NCI-H82 (cell line): ENCODE results near the gene ATP6AP2.

Experiments
- DNase-seq: peaks from one replicate; lab custom pipeline; 2025; lab: John Stamatoyannopoulos, UW

Gene ATP6AP2

DNA sequence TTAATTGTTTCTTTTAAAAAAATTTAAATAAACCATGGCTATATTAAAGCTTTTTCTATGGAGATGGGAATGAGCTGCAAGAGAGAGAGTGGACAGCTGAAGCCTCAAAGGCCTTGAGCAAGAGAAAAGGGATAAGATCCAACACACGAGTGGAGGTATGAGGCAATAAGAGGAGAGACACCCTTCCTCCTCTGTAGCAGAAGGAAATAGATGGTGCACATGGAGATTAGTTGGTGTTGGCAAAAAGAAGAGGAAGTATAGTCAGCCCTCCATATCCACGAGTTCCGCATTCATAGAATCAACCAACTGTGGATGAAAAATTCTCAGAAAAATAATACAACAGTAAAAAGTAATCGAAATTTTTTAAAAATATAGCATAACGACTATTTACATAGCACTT, 63.4 kb downstream of the ATP6AP2 start:
- no peak for DNase-seq

GRCh38 chrX:40644821-40645358, 64.1 kb downstream of the ATP6AP2 start:
- DNase-seq = no peak

GRCh38 chrX:40646489-40647306, 65.9 kb downstream of the ATP6AP2 start:
- DNase-seq = peak; percentile 54

DNA sequence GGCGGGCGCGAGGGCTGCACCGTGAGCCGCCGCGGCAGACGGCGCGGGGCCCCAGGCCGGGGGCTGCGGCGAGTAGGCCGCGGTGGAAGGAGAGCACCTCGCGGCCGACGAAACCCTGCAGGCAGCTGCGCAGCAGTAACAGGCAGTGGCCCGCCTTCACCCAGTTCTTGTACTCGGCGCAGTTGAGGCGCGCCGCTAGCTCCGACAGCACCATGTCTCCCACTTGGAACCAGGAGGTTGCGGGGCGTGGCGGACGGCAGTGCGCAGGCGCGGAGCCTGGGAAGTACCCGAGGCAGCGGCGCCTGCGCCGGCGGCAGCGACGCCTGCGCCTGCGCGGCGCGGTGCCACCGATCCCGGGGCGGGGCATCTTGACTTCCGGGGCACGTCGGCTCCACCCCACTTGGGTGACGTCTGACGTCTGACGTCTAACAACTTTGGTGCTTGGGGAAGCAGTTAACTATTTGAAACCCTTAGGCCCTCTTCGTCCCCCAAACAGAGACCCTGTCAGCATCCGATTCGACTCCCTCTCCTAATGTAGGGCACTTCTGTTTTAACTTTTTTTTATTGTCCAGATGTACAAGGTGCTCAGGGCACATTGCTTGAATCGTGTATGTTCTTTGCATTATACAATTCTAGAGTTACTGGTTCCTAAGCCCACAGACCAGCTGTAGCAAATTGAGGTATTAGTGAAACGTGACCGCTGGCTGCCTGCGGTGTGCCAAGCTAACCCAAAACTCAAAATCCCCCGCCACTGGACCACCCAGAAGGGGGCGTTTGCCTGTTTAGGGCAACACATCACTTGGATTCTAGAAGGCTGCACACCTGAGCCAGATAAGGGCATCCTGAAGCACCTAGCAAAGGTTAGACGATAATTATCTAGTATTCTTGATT, 66.8 kb downstream of the ATP6AP2 start, which contains the start of gene CXorf38:
Gene CXorf38, minus strand, starts transcription at position 255 of the 891 bp plus-strand sequence. Its CDS starts 41 bp downstream, at position 214.
- peak; percentile 94 for DNase-seq

GRCh38 chrX:40651620-40652223, 71.0 kb downstream of the ATP6AP2 start:
- DNase-seq = peak; percentile 84

GRCh38 chrX:40652664-40653063, 71.9 kb downstream of the ATP6AP2 start:
- DNase-seq = no peak

GRCh38 chrX:40653535-40653934, 72.8 kb downstream of the ATP6AP2 start:
- DNase-seq = no peak
